Gastrocnemius medialis (tissue), 4 donors: ENCODE measurements around the gene SPSB2. TPM values are rescaled to one million over a fixed set of nuclear protein-coding genes. Genes with fewer than 3 reads are reported as not detected.

Experiments
- ATAC-seq, 2 donors: fragments of 150-250 bp; one replicate each; pipeline ENCODE4 v1.9.1; 2016
- DNase-seq, 2 donors: peaks; one replicate each; pipeline ENCODE4 v3.0.0-alpha.2; 2019
- H3K27ac ChIP-seq, 4 donors: fragments of 200-600 bp; sonication (generic); 1 replicate in 1 of 4; 2 replicates in 3 of 4; pipeline ENCODE4 v1.5.1; 2016 to 2018; ENCODE audit warnings: mild to moderate bottlenecking in 2 of 4, moderate library complexity in 1 of 4
- H3K27me3 ChIP-seq, 3 donors: fragments of 200-600 bp; sonication (generic) in 2 of 3; 1 replicate in 1 of 3; 2 replicates in 2 of 3; pipeline versions ENCODE4 v1.5.1 to v1.6.0; 2016 to 2019; ENCODE audit warnings: mild to moderate bottlenecking in 1 of 3, moderate library complexity in 1 of 3
- H3K36me3 ChIP-seq, 2 donors: fragments of 200-600 bp; sonication (generic) in 1 of 2; one replicate each; pipeline ENCODE4 v1.5.1; 2017 to 2018
- H3K4me1 ChIP-seq, 2 donors: fragments of 200-600 bp; sonication (generic) in 1 of 2; one replicate each; pipeline ENCODE4 v1.5.1; 2016 to 2017; ENCODE audit warnings: mild to moderate bottlenecking in 2 of 2
- H3K4me3 ChIP-seq, 4 donors: fragments of 200-600 bp; sonication (generic) in 3 of 4; 1 replicate in 1 of 4; 2 replicates in 3 of 4; pipeline ENCODE4 v1.5.1; 2016 to 2019; ENCODE audit warnings: mild to moderate bottlenecking in 2 of 4
- H3K9me3 ChIP-seq, 3 donors: fragments of 200-600 bp; sonication (generic) in 2 of 3; 1 replicate in 1 of 3; 2 replicates in 2 of 3; pipeline ENCODE4 v1.5.1; 2016 to 2019
- CTCF ChIP-seq, 5 experiments: fragments of 450-650 bp in 3 of 5; fragments of 200-600 bp in 2 of 5; sonication (generic) in 2 of 5; IDR thresholded peaks in 4 of 5; conservative IDR thresholded peaks in 1 of 5; 1 replicate in 4 of 5; 2 replicates in 1 of 5; pipeline ENCODE4 v1.5.1; 2016 to 2019; ENCODE audit warnings: antibody characterized with exemption in 5 of 5, mild to moderate bottlenecking in 3 of 5, moderate library complexity in 3 of 5
- POLR2A ChIP-seq, 2 donors: fragments of 450-650 bp; IDR thresholded peaks; one replicate each; pipeline ENCODE4 v1.6.1; 2017; ENCODE audit warnings: antibody characterized with exemption in 2 of 2, mild to moderate bottlenecking in 2 of 2, moderate library complexity in 2 of 2
- in situ Hi-C, 4 donors: fragments of 200-750 bp; cut with MboI; loops; one replicate each; pipeline versions ENCODE4 v1.15.0 to v1.8.0; 2017; ENCODE audit warnings: low sequenced_read_pairs in 4 of 4
- intact Hi-C: fragments of 100-400 bp; cut with DNase I; formaldehyde crosslinking; loops from one replicate; pipeline ENCODE4 v1.15.1; 2023; ENCODE audit warnings: low total_unique reads
- total RNA-seq, 4 donors: library from RNA; depleted of rRNA; stranded (reverse); fragments of >200 nt; gene quantifications; one replicate each; pipeline versions ENCODE4 v1.1.0 to v1.2.3, GENCODE V29; 2016

The SPSB2 gene
- total RNA-seq, 4 donors from 2014 or later: 4.6 to 10.0 (median 5.0) TPM

- TF ChIP-seq POLR2A (IDR thresholded peaks at IDR 0.05) (no peak), CTCF (IDR thresholded peaks at IDR 0.05 in 4 of 5, conservative IDR thresholded peaks at IDR 0.05 in 1 of 5) (no peak)
- Histone ChIP-seq H3K4me1 (peaks cover 13 to 17% of the 10 kb centered on the region in 2 donors), H3K27me3 (no peaks in the 10 kb centered on the region), H3K4me3 (peak overlapping the region; percentile 47 to 83 (median 72)), H3K9me3 (no peaks in the 10 kb centered on the region), H3K36me3 (peaks cover 0 to 4% of the 10 kb centered on the region in 2 donors), H3K27ac (peak overlapping the region; percentile 86 to 97 (median 92))
- in situ Hi-C loops (no loop called here), intact Hi-C loops (loop anchor here (1.0 to 10.0 kb wide), 3 partner anchors 97 to 296 kb away; partner anchors contain the start of genes COPS7A, IFFO1 and MLF2)
- DNase-seq (no peak), ATAC-seq (no peak)
Measured at GRCh38 chr12:6850796-6851152, 22.3 kb downstream of the SPSB2 start.

GRCh38 chr12:6849976-6850560, 23.0 kb downstream of the SPSB2 start:
- ATAC-seq (no peak), DNase-seq (no peak)
- H3K36me3 ChIP-seq: no peaks in the 10 kb centered on the region
- in situ Hi-C loops: loop anchor here in 1 of 4 donors (10.0 kb wide), 1 partner anchor 115 kb away; no protein-coding TSS in a partner anchor
- no peaks in the 10 kb centered on the region for H3K9me3 ChIP-seq
- no peak overlapping the region for H3K27ac ChIP-seq
- intact Hi-C loops: loop anchor here (10.0 kb wide), 1 partner anchor 295 kb away; the partner anchor contains the start of gene IFFO1
- no peak overlapping the region for H3K4me3 ChIP-seq
- H3K27me3 ChIP-seq: no peaks in the 10 kb centered on the region
- H3K4me1 ChIP-seq: peaks cover 13 to 17% of the 10 kb centered on the region in 2 donors
- TF ChIP-seq CTCF (IDR thresholded peaks at IDR 0.05 in 4 of 5, conservative IDR thresholded peaks at IDR 0.05 in 1 of 5) (no peak), POLR2A (IDR thresholded peaks at IDR 0.05) (no peak)

GRCh38 chr12:6849427-6849826, 23.7 kb downstream of the SPSB2 start:
- ATAC-seq (no peak), DNase-seq (no peak)
- H3K36me3 ChIP-seq: no peaks in the 10 kb centered on the region

GRCh38 chr12:6847676-6848075, 25.4 kb downstream of the SPSB2 start:
- H3K27me3 ChIP-seq: no peaks in the 10 kb centered on the region
- H3K27ac ChIP-seq: no peak overlapping the region
- H3K4me3 ChIP-seq: no peak overlapping the region
- intact Hi-C loops: no loop called here
- H3K4me1 ChIP-seq: peaks cover 0 to 6% of the 10 kb centered on the region in 2 donors
- no peak for DNase-seq
- ATAC-seq: no peak
- no peaks in the 10 kb centered on the region for H3K9me3 ChIP-seq
- in situ Hi-C loops: loop anchor here in 1 of 4 donors (10.0 kb wide), 1 partner anchor 113 kb away; no protein-coding TSS in a partner anchor
- no peak for TF ChIP-seq CTCF (IDR thresholded peaks at IDR 0.05 in 4 of 5, conservative IDR thresholded peaks at IDR 0.05 in 1 of 5)
- TF ChIP-seq POLR2A (IDR thresholded peaks at IDR 0.05): no peak
- H3K36me3 ChIP-seq: no peaks in the 10 kb centered on the region

More at GRCh38 chr12:6849427-6849826, 23.7 kb downstream of the SPSB2 start:
- intact Hi-C loops: no loop called here
- TF ChIP-seq CTCF (IDR thresholded peaks at IDR 0.05 in 4 of 5, conservative IDR thresholded peaks at IDR 0.05 in 1 of 5) (no peak), POLR2A (IDR thresholded peaks at IDR 0.05) (no peak)
- in situ Hi-C loops: loop anchor here in 1 of 4 donors (10.0 kb wide), 1 partner anchor 115 kb away; no protein-coding TSS in a partner anchor
- Histone ChIP-seq H3K9me3 (no peaks in the 10 kb centered on the region), H3K27me3 (no peaks in the 10 kb centered on the region), H3K4me3 (no peak overlapping the region), H3K27ac (no peak overlapping the region), H3K4me1 (peaks cover 13 to 17% of the 10 kb centered on the region in 2 donors)
